Heart left ventricle (tissue), 13 donors: ENCODE results near the gene OXSR1.
"Not testable (repeated sequence)": the region's sequence is repeated elsewhere in the genome, so short reads cannot be mapped to it uniquely, and the experiment has no call there.

Experiments
- POLR2A ChIP-seq, 2 donors: fragments of 450-650 bp; IDR thresholded peaks; one replicate each; pipeline ENCODE4 v1.6.1; 2017; ENCODE audit warnings: antibody characterized with exemption in 2 of 2, mild to moderate bottlenecking in 2 of 2, moderate library complexity in 2 of 2
- TF ChIP-seq, protein P1 (sequence below), 12 donors: fragments of 200-600 bp; sonication (generic) in 4 of 12; IDR thresholded peaks; one replicate each; pipeline versions ENCODE4 v1.5.0 to v1.8.0; 2018 to 2022; ENCODE audit warnings: antibody characterized with exemption in 12 of 12, mild to moderate bottlenecking in 5 of 12
- donor health status: ischemic (EF 13 %, LVEDD 7.1; RV severe dilation, severe dysfunction).
- donor health status: DM: no; HTN: yes; CAD: no.
- donor health status: DM: no; HTN: no; CAD: no.
- donor health status: ischemic (EF 25% LVEDD 6.9; RV normal size, moderate dysfunction).
- donor health status: ischemic (EF 25% LVEDD 5.7; RV mildly dilated, moderate dysfunction).
- donor health status: ischemic (EF 35%, LVEDD 5.7; RV mildly dilated, moderate dysfunction).
- donor health status: nonischemic (EF 11% LVEDD 7.7; RV severe dilation, severe dysfunction).
- donor health status: DM: yes; HTN: yes; CAD: no.
- donor health status: PGD.
- donor health status: ischemic (EF 29% LVEDD 5.4; RV normal size, mild dysfunction).
- donor health status: nonischemic (EF 23%, LVEDD 6.1; RV moderate dilation, normal function).

- TF ChIP-seq, protein P1, sequence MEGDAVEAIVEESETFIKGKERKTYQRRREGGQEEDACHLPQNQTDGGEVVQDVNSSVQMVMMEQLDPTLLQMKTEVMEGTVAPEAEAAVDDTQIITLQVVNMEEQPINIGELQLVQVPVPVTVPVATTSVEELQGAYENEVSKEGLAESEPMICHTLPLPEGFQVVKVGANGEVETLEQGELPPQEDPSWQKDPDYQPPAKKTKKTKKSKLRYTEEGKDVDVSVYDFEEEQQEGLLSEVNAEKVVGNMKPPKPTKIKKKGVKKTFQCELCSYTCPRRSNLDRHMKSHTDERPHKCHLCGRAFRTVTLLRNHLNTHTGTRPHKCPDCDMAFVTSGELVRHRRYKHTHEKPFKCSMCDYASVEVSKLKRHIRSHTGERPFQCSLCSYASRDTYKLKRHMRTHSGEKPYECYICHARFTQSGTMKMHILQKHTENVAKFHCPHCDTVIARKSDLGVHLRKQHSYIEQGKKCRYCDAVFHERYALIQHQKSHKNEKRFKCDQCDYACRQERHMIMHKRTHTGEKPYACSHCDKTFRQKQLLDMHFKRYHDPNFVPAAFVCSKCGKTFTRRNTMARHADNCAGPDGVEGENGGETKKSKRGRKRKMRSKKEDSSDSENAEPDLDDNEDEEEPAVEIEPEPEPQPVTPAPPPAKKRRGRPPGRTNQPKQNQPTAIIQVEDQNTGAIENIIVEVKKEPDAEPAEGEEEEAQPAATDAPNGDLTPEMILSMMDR (IDR thresholded peaks at IDR 0.05): not testable (repeated sequence)
- not testable (repeated sequence) for TF ChIP-seq POLR2A (IDR thresholded peaks at IDR 0.05)
Observed at GRCh38 chr3:38160704-38161103, 4.6 kb upstream of the OXSR1 start.
